NCI-H524 (cell line): Measurements from ENCODE around the gene SERTAD3.

Source experiments
- DNase-seq, 2 experiments: peaks; one replicate each; lab custom pipeline; 2025; lab: John Stamatoyannopoulos, UW

The SERTAD3 gene

DNA sequence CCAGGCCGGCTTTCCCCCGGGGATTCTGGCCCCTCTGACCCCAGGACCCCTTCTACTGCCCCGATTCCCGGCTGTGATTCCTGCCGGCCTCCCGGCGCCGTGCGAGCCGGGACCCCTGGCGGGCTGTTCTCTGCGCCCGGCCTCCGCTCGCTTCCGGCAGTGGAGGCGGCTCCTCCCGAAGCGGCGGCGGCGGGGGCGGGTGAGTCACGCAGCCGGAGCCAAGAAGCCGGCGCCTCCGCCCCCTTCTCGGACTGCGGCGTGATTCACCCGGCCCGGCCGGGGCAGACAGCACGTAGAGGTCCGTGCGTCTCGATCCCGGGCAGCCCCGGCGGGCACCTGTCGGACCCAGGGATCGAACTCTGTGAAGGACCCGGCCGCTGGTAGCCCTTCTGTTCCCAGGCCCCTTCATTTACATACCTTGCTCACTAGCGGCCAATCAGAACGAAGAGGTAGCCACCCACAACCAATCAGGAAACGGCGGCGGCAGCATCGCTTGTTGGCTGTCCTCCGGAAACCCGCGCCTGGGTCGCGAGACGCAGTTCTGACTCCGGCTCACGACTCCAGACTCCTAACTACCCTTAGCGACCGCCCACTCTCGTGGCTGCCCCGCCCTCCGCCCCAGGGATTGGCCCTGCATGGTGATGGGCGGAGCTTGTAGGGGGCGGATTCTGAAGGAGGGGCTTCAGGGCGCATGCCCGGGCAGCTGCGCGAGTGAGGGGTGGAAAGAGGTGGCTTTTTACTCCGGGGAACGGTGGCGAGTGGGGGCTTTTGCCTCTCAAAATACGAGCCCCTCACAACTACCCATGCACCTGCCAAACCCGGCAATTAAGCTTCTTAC lies 18.5 kb downstream of the SERTAD3 start, which contains the start of gene SERTAD1:
Gene SERTAD1 (minus strand): TSS at position 543 of the 838 bp plus-strand sequence. CDS start 2,446 bp downstream, outside the sequence.
- DNase-seq = peak; percentile 100

DNA sequence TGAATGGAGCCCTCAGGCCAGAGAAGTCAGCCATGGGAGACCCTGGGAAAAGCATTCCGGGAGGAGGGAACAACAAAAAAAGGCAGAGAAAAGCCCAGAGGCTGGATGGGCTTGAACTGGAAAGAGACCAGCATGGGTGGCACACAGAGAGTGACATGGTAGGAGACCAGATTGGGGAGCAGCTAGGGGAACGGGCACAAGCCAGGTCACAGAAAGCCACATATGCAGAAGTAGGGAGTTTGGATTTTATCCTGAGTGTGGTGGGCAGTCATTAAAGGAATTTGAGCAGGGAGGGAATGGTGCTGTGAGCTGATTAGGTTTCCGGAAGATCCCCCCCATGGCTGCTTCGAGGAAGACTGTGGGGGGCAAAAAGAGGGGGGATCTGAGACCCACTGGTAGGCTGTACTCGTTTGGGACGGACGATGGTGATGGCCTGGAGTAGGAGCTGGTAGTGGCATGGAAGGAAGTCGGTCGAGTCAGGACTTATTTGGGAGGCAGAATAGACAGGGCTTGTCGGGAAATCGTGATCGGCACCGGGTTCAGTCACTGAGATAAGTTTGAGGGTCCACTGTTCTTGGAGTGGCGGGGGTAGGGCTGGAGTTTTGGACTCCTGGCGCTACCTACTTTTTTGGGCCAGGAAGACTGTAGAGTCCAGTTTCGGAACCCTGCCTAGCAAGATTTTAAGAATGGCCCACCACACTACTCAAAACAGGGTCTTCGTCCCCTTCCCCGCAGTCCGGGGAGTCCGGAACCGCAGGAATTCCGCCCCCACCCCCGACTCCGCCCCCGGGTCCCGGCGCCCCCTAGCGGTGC lies 19.3 kb downstream of the SERTAD3 start:
- DNase-seq = peak in 1 of 2 experiments; percentile 26

DNA sequence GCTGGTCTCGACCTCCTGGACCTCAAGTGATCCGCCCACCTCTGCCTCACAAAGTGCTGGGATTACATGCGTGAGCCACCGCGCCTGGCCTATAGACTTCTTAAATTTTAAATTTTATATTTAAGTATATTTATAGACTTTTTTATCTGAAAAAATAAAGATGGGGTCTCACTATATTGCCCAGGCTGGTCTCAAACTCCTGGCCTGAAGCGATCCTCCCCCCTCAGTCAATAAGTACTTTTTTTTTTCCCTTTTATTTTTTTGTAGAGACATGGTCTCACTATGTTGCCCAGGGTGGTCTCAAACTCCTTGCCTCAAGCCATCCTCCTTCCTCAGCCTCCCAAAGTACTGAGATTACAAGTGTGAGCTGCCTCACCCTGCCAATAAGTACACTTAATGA lies 20.2 kb downstream of the SERTAD3 start:
- DNase-seq = no peak

DNA sequence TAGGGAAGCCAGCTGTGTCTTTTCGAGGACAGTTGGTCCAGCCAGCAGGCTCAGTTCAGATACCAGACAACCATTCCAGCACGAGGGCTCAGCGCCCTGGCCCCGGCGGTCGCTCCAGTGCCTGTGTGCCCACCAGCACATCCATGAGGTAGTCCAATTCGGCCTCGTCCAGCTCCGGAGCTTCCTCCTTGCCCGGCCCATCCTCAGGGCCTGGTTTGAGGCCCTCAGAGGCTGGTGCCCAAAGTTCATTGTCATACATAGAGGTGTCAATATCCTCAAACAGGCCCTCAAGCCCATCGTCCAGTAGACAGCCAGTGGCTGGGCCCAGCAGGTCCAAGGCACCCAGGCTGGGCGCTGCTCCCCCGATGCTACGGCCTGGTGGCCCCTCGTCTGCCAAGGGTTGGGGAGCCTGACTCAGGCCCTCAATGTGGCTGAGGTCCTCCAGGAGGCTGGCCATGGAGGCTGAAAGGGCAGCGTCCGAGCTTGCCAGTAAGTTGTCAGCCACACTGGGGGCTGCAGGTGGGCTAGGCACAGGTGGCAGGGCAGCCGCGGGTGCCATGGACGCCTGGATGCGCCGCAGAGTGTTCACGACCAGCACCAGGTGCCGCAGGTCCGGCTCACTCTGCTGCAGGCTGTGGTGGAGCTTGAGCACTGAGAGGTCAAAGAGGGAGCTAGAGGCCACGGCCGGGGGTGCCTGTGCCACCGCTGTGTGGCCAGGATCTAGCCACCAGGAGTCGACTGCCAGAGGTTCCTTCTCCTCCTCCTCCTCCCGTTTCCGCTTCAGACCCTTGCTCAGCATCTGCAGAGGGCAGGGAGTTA lies 21.2 kb downstream of the SERTAD3 start:
- no peak for DNase-seq

DNA sequence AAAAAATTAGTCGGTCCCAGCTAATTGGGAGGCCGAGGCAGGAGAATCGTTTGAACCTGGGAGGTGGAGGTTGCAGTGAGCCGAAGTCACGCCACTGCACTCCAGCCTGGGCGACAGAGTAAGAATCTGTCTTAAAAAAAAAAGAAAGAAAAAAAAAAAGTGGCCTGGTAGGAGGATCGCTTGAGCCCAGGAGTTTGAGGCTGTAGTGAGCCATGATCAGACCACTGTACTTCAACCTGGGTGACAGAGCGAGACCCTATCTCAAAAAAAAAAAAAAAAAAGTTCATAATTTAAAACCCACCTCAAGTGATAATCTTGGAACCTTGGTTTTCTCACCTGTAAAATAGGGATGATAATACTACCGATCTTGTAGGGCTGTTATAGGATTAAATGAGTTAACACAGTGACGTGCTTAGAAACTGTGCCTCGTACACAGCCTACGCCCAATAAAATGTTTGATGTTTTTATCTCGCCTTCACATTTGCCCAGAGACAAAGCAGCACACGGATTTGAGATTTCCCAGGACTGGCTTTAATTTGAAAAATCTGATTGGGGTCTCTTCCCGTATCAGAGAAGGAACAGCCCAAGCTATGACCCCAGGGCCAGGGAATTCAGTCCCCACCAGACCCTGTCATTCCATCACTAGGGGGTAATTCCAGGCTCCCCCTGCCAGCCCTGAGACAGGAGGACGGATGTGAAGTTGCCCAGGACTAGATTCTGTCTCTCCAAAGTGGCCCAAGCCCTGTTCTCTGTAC lies 22.0 kb downstream of the SERTAD3 start:
- DNase-seq = no peak

DNA sequence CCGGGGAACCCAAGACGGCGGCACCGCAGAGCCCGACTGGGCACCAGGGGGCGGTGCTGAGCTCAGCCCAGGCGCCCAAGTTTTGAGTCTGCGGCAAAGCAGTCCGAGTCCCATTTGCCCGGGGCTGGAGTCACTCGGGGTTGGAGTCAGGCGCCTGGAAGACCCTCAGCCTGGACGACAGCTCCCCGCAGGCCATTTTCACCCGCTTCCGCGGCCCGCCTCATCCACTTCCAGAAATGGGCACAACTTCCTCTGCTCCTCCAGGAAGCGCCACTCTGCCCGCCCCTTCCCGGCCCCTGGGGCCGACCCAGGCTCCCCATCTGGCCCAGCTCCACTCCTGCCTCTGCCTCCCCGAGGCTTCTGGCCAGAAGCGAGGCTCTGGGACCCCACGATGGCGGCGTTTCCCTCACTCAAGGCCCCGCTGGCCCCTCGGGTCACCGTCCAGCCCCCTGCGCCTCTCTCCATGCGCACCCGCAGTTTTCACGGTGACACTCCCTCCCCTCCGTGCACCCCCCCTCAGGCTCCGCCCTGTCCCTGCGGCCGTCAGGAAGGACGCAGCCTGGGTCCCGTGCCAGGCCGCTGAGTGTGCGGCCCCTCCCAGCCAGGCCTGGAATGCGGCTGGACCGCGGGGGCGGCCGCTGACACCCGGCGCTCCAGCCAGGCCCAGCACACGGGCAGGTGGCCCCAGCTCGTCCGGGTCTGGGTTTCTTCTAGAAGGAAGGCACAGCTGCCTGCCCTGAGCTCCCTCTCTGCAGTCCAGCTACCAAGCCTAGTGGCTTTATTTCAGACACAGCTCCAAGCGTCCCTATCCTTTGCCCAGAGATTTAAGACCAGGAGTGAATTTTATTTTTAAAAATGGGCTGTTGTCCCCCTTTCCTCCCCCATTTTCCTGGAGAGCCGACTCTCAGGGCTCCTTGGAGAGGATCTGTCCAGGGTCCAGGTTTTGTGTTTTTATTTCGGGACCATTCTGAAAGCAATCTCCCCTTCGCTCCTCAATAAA lies 23.1 kb downstream of the SERTAD3 start:
- DNase-seq = peak; percentile 80 to 88

DNA sequence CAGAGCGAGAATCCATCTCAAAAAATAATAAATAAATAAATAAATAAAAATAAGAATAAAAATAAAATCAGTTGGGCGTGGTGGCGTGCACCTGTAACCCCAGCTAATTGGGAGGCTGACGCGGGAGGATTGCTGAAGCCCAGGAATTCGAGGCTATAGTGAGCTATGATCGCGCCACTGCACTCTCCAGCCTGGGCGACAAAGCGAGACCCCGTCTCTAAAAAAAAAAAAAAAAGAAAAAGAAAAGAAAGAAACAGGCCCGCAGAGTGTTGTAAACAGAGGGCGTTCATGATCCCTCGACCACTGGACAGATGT lies 23.7 kb downstream of the SERTAD3 start:
- no peak for DNase-seq

DNA sequence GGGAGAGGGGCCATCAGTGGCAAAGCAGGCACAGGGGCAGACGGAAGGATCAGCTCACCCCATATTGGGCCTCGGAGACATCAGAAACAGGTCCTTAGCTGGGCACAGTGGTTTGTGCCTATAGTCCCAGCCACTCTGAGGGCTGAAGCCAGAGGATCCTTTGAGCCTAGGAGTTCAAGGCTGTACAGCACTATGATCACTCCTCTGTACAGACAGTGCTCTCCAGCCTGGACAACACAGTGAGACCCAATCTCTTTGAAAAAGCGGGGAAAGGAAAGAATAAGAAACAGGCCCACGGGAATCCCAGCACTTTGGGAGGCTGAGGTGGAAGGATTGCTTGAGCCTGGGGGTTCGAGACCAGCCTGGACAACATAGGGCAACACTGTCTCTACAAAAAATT lies 24.4 kb downstream of the SERTAD3 start:
- DNase-seq = no peak

DNA sequence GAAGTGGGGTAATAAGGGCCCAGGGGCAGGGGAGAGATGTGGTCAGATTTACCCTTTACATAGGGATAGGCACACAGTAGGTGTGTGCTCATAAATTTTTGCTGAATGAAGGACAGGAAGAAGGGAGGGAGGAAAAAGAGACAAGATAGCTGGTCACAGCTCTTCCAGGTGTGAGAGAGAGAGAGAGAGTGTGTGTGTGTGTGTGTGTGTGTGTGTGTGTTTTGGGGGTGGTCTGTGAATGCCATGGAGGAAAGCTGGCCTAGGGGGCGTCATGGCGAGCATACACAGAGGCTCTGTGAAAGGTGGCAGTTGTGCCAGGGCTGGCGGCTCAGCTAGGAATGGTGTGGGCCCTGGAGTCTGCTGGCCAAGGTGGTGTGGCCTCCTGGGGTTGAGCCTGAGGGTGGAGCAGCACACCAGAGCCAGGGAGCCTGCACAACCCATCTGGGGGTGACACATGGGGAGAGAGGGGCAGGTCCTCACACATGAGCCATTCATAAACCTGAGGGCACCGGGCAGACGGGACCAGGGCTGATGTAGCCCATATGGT lies 25.0 kb downstream of the SERTAD3 start:
- peak; percentile 98 to 99 for DNase-seq

DNA sequence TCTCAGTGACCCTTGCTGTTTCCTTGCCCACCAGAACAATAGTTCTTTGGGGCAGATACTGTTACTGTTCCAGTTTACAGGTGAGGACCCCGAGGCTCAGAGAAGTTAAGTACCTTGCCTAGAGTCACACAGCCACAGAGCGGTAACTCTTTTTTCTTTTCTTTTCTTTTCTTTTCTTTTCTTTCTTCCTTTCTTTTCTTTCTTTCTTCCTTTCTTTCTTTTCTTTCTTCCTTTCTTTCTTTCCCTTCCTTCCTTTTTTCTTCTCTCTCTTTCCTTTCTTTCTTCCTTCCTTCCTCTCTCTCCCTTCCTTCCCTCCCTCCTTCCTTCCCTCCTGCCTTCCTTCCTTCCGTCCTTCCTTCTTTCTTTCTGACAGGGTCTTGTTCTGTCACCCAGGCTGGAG lies 26.1 kb downstream of the SERTAD3 start:
- DNase-seq = no peak

DNA sequence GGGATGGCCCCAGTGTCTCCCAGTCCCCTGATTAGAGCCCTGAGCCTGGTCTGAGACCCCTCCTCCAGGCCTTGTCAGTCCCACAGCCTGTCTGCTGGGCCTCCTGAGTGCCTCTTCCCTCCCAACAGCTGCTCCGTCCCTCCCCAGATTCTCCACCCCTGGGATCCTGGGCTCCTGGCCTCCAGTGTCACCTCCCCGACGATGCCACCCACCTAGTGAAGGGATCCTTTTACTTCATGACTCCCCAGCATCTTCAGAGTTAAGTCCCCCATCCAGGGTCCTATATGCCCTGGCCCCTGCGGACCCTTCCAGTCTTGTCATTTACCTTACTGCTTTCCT lies 26.5 kb downstream of the SERTAD3 start:
- DNase-seq = no peak

DNA sequence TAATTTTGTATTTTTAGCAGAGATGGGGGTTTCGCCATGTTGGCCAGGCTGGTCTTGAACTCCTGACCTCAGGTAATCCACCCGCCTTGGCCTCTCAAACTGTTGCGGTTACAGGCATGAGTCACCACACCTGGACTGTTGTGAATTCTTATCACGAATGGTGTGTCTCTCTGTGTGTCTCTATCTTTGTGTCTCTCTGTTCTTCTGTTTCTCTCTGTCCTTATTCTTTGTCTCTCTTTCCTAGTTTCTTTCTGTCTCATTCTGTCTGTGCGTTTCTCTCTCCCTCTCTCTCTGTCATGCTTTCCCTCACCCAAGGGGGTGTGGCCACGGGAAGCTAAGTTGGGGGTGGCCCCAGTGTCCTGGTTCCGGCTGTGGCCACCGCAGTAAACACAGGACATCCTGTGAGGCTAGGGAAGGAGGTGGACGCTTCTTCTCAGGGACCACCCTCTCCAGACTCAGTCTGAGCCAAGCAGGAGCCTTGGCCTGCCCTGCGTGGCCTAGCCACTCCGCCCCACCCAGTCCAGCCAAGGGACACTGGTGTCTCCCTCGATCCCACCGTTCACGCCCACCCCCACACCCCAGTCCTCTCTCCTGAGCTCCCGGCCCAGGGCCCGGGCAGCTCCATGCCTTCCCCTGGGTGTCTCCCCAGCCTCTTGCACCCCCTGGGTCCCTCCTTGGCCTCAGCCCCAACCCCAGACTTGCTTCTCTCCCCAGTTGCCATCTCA lies 27.1 kb downstream of the SERTAD3 start:
- no peak for DNase-seq

DNA sequence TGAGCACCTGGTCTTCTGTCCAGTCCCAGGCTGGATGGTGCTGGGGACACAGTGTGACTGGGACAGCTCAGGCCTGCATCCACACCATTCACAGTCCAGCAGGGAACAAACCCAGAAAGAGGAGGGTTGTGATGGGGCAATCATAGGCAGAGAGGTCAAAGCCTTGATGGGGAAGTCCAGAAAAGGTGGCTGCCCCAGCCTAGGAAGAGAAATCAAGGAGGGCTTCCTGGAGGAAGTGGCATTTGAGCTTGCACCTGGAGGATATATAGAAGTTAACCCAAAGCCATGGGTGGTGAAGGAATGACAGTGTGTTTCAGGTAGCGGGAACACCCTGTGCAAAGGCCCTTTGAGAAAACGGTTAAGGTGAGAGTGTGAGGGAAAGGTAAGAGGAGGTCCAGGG lies 28.4 kb downstream of the SERTAD3 start:
- no peak for DNase-seq

DNA sequence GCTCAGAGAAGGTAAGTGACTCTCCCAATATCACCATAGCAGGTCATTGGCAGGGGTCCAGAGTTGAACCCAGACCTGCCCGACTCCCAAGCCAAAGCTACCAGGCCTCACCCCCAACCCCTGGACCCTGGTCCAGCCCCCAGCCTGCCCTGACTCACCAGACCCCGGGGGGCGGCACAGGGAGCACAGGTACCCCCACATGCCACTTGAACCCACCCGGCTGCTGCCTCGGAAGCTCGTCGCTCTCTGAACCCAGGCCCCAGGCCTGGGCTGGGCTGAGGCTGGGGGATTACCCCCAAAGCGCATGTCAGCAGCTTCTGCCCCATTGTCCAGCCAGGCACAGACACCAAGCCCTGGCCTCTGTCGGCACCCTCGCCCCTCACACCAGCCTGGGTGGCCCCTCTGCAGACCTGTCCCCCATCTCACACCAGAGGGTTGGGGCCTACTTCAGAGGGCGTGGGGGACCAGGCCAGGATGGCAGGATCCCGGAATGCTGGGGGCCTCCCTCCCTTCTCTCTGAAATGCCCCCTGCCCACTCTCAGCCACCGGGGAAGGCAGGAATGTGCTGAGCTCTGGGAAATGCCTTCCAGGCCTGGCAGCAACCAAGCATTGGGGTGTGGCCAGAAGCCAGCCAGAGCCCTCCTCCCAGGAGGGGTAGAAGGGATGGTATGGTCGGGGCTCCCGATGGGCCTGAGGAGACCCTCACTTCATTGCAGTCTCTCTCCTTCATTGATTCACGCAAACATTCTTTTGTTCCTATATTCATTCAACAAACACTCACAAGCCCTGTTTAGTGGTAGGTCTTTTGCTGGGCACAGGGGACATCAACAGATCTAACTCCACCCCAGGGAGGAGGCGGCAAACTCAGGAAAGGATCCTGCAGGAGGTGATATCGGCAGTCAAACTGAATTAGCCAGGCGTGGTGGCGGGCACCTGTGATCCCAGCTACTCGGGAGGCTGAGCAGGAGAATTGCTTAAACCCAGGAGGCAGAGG lies 29.3 kb downstream of the SERTAD3 start:
- no peak for DNase-seq

DNA sequence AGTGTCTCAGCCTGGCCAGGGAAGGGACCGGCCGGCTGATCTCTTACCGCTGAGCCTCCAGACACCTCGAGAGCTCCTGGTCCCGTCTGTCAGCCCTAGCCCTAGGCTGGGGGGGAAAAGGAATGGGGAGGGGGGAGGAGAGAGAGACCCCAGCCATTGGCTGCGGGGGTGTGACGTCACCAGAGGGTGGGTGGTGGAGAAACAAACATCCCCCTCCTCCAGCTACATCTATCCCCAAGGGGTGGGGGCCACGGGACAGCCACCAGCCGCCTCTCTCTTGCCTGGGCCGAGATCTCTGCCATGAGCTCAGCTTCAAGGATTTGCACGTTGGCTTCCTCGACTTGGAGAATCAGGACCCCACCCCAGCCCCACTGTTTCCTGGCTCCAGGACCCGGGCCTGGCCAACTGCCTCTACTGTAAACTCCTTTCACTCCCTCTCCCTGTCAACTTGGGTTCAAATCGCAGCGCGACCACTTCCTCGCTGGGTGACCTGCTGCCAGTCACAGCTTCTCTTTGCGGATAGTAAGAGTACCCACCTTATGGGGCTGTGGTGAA lies 30.8 kb downstream of the SERTAD3 start, which contains the start of gene PRX:
Gene PRX (minus strand): TSS at position 88 of the 555 bp plus-strand sequence. CDS start 5,446 bp downstream, outside the sequence.
- peak; percentile 63 to 77 for DNase-seq

DNA sequence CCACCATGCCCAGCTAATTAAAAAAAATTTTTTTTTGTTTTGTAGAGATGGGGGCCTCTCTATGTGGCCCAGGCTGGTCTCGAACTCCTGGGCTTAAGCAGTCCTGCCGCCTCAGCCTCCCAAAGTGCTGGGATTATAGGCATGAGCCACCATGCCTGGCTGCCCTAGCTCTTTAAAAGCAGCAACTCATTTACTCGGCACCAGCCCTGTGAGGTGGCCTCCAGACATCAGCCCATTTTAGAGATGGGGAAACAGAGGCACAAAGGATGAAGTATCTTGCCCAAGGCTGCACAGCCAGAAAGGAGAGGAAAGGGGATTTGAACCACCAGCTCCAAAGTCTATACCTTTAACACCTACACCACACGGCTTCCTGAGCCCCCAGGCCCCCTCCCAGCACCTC lies 31.3 kb downstream of the SERTAD3 start:
- DNase-seq = no peak

DNA sequence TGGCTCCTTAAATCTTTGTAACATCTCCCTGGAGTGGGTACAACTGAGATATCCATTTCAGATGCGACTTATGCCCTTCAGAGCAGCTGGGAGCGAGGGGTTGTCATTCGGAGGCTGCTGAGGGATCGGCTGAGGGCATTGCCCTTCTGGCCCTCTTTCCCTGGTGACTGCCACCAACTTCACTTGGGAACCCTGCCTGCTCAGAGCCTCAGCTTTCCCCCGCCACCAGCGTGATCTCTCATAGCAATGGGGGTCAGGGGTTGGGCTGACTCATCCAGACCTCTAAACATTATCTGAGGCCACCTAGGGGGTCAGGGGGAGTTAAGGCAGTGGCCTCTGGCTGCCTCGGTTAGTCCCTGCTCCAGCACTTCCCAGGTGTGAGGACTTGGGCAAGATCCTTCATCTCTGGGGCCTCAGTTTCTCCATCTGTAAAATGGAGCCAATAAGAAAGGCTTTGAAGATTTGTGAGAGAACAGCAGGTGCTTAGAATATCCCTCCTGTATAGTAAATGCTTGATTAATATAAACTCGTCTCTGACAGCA lies 32.1 kb downstream of the SERTAD3 start:
- DNase-seq = no peak
